ENCODE results near the gene BPI.

DNA sequence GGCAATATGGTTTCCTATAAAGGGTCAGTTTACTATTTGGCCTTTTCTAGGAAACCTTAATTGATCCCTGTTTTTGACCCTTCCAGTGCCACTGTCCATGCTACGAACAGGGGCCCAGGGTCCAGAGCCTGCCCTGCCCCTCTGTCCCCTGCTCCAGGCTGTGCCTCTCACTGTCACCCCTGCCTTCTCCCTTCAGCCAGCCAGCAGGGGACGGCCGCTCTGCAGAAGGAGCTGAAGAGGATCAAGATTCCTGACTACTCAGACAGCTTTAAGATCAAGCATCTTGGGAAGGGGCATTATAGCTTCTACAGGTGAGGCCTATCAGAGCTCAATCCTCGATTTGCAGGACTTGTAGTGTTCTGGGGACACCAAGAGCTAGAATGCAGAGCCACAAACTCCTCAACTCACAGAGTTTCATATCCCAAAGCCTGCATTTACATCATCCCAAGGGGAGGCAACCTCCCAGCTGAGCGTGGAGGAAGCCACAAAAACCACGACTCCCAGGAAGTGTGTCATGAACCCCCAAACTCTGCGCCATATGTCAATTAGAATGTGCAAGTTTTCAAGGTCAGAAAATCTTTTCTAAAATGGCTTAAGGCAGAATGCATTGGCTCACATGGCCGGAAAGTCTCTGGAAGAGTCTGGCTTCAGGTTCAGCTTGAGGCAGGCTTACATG lies 3.6 kb downstream of the BPI start:
- TF ChIP-seq, protein P1, sequence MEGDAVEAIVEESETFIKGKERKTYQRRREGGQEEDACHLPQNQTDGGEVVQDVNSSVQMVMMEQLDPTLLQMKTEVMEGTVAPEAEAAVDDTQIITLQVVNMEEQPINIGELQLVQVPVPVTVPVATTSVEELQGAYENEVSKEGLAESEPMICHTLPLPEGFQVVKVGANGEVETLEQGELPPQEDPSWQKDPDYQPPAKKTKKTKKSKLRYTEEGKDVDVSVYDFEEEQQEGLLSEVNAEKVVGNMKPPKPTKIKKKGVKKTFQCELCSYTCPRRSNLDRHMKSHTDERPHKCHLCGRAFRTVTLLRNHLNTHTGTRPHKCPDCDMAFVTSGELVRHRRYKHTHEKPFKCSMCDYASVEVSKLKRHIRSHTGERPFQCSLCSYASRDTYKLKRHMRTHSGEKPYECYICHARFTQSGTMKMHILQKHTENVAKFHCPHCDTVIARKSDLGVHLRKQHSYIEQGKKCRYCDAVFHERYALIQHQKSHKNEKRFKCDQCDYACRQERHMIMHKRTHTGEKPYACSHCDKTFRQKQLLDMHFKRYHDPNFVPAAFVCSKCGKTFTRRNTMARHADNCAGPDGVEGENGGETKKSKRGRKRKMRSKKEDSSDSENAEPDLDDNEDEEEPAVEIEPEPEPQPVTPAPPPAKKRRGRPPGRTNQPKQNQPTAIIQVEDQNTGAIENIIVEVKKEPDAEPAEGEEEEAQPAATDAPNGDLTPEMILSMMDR (conservative IDR thresholded peaks at IDR 0.05; ENCODE audit: low read length) = no peak
- no peak for TF ChIP-seq EZH2phosphoT487 (IDR thresholded peaks at IDR 0.05; ENCODE audit: borderline replicate concordance, low read depth, low read length)

Measured in OCI-LY7 (cell line).